NCI-H146 treated with DMSO at 0.1 percent for 48 hours (cell line): ENCODE results near the gene POU2F2.

Experiments
- DNase-seq: peaks from one replicate; lab custom pipeline; 2025; ENCODE audit not compliant: unreplicated experiment; lab: John Stamatoyannopoulos, UW

Gene POU2F2

GRCh38 chr19:42081584-42082203 lies 50.6 kb downstream of the POU2F2 start:
- no peak for DNase-seq

- no peak for DNase-seq
These were observed 51.4 kb downstream of the POU2F2 start for GRCh38 chr19:42080764-42081375.

- no peak for DNase-seq
These were observed 52.1 kb downstream of the POU2F2 start for GRCh38 chr19:42079886-42080763.

GRCh38 chr19:42079276-42079669 lies 53.0 kb downstream of the POU2F2 start:
- no peak for DNase-seq

GRCh38 chr19:42078538-42079275 lies 53.5 kb downstream of the POU2F2 start:
- DNase-seq: no peak

- no peak for DNase-seq
These were observed 54.2 kb downstream of the POU2F2 start for GRCh38 chr19:42078058-42078457.

- no peak for DNase-seq
These were observed 55.8 kb downstream of the POU2F2 start for GRCh38 chr19:42076380-42076944.

- peak; percentile 99 for DNase-seq
These were observed 56.4 kb downstream of the POU2F2 start, which contains the start of gene ZNF574 for GRCh38 chr19:42075616-42076379. ZNF574 (plus strand) TSS chr19:42076166; CDS start chr19:42078607, 2,441 bp downstream.

- peak; percentile 66 for DNase-seq
These were observed 57.0 kb downstream of the POU2F2 start for GRCh38 chr19:42075364-42075615.

- DNase-seq: no peak
These were observed 57.5 kb downstream of the POU2F2 start for GRCh38 chr19:42074513-42075363.

GRCh38 chr19:42071247-42071646 lies 61.0 kb downstream of the POU2F2 start:
- DNase-seq: no peak

- peak; percentile 36 for DNase-seq
These were observed 62.5 kb downstream of the POU2F2 start, which contains the start of gene GRIK5 for GRCh38 chr19:42069619-42070351. GRIK5 (minus strand) TSS chr19:42070206; CDS start chr19:42065770, 4,436 bp downstream.

- no peak for DNase-seq
These were observed 63.3 kb downstream of the POU2F2 start for GRCh38 chr19:42068756-42069571.

GRCh38 chr19:42068361-42068755 lies 63.9 kb downstream of the POU2F2 start:
- no peak for DNase-seq

GRCh38 chr19:42067315-42067888 lies 64.8 kb downstream of the POU2F2 start:
- DNase-seq: no peak

- DNase-seq: peak; percentile 14
These were observed 66.0 kb downstream of the POU2F2 start for GRCh38 chr19:42066075-42066754.

- no peak for DNase-seq
These were observed 66.7 kb downstream of the POU2F2 start for GRCh38 chr19:42065511-42065910.
